IMR-90 (cell line): ENCODE results near the gene DLAT. TPM values are rescaled to one million over a fixed set of nuclear protein-coding genes. Genes with fewer than 3 reads are reported as not detected.

Experiments
- ATAC-seq: fragments of 200-7000 bp; cut with Tn5 transposase; 2 replicates; pipeline ENCODE4 v1.9.1; 2020; ENCODE audit warnings: low read depth, mild to moderate bottlenecking, moderate library complexity
- BruUV-seq: library from RNA; stranded (reverse); fragments of 400-500 nt; replicated peaks from 2 replicates; lab custom pipeline; 2021; lab: Mats Ljungman, UMichigan
- CTCF ChIA-PET: fragments of 300-600 bp; formaldehyde crosslinking; extraction: SDS; loops from one replicate; lab custom pipeline; 2021; ENCODE audit warnings: antibody characterized with exemption; lab: Yijun Ruan, JAX
- POLR2A ChIA-PET: fragments of 300-600 bp; sonication (Branson Sonifier 250); formaldehyde crosslinking; loops from one replicate; lab custom pipeline; 2022; ENCODE audit warnings: antibody characterized with exemption; ENCODE audit not compliant: unreplicated experiment; lab: Charles Lee
- DNase-seq: peaks from one replicate; pipeline ENCODE4 v3.0.0; 2013
- H2AFZ ChIP-seq: replicated peaks from 2 replicates; pipeline ENCODE3; 2013; ENCODE audit warnings: low read length, mild to moderate bottlenecking; ENCODE audit not compliant: poor library complexity
- H2AK5ac ChIP-seq: 2 replicates; pipeline ENCODE4 v1.6.1; 2013; ENCODE audit warnings: low read depth, low read length, inconsistent platforms
- H2AK9ac ChIP-seq: replicated peaks from 2 replicates; pipeline ENCODE3; 2013; ENCODE audit warnings: mild to moderate bottlenecking, low read depth, low read length, moderate library complexity; ENCODE audit not compliant: poor library complexity
- H2BK120ac ChIP-seq: 2 replicates; pipeline ENCODE4 v1.6.1; 2013; ENCODE audit warnings: low read depth, low read length, inconsistent platforms
- H2BK15ac ChIP-seq: 3 replicates; pipeline ENCODE4 v1.6.1; 2013; ENCODE audit warnings: low read depth, low read length, inconsistent platforms
- H2BK20ac ChIP-seq: 2 replicates; pipeline ENCODE4 v1.6.1; 2013; ENCODE audit warnings: low read depth, mild to moderate bottlenecking, inconsistent platforms, low read length, moderate library complexity
- H2BK5ac ChIP-seq: 2 replicates; pipeline ENCODE4 v1.6.1; 2013; ENCODE audit warnings: mild to moderate bottlenecking, low read depth, low read length, inconsistent platforms; ENCODE audit not compliant: poor library complexity, severe bottlenecking
- H3K14ac ChIP-seq: replicated peaks from 2 replicates; pipeline ENCODE4 v1.6.1; 2013; ENCODE audit warnings: low read depth, low read length, inconsistent platforms
- H3K18ac ChIP-seq: 2 replicates; pipeline ENCODE4 v1.6.1; 2013; ENCODE audit warnings: low read depth, low read length, control low read depth
- H3K23ac ChIP-seq: 2 replicates; pipeline ENCODE4 v1.6.1; 2013; ENCODE audit warnings: low read depth, low read length, inconsistent platforms
- H3K27ac ChIP-seq: 2 replicates; pipeline ENCODE4 v1.5.1; 2013; ENCODE audit warnings: mild to moderate bottlenecking, control low read depth, low read length; ENCODE audit not compliant: insufficient read depth
- H3K27me3 ChIP-seq: 2 replicates; pipeline ENCODE4 v1.6.1; 2013; ENCODE audit warnings: low read length; ENCODE audit not compliant: control insufficient read depth, insufficient read depth
- H3K36me3 ChIP-seq: 2 replicates; pipeline ENCODE4 v1.6.1; 2013; ENCODE audit warnings: low read length, mixed read lengths; ENCODE audit not compliant: control insufficient read depth, insufficient read depth
- H3K4ac ChIP-seq: 2 replicates; pipeline ENCODE4 v1.6.1; 2013; ENCODE audit warnings: low read depth, low read length, inconsistent platforms
- H3K4me1 ChIP-seq: 2 replicates; pipeline ENCODE4 v1.6.1; 2013; ENCODE audit warnings: low read length, mixed read lengths; ENCODE audit not compliant: control insufficient read depth, insufficient read depth
- H3K4me2 ChIP-seq: 2 replicates; pipeline ENCODE4 v1.6.1; 2013; ENCODE audit warnings: low read depth, mild to moderate bottlenecking, control low read depth, low read length, moderate library complexity
- H3K4me3 ChIP-seq: 2 replicates; pipeline ENCODE4 v1.5.1; 2013; ENCODE audit warnings: low read depth, mild to moderate bottlenecking, control low read depth, low read length, moderate library complexity; ENCODE audit not compliant: insufficient read depth
- H3K56ac ChIP-seq: 2 replicates; pipeline ENCODE4 v1.6.1; 2013; ENCODE audit warnings: low read length, inconsistent platforms; ENCODE audit not compliant: insufficient read depth; ENCODE audit errors: extremely low read depth
- H3K79me1 ChIP-seq, 2 experiments: 2 replicates each; pipeline ENCODE4 v1.6.1; 2013; ENCODE audit warnings: low read length in 2 of 2, inconsistent platforms in 1 of 2, low read depth in 1 of 2
- H3K9ac ChIP-seq: 2 replicates; pipeline ENCODE4 v1.6.1; 2013; ENCODE audit warnings: low read depth, low read length, control low read depth
- H3K9me1 ChIP-seq: 2 replicates; pipeline ENCODE4 v1.6.1; 2013; ENCODE audit warnings: low read length, inconsistent platforms; ENCODE audit not compliant: insufficient read depth
- H3K9me3 ChIP-seq: 2 replicates; pipeline ENCODE4 v1.6.1; 2013; ENCODE audit warnings: low read length; ENCODE audit not compliant: control insufficient read depth, insufficient read depth
- H4K20me1 ChIP-seq: 2 replicates; pipeline ENCODE4 v1.6.1; 2013; ENCODE audit warnings: low read length, inconsistent platforms; ENCODE audit not compliant: insufficient read depth
- H4K5ac ChIP-seq: 2 replicates; pipeline ENCODE4 v1.6.1; 2013; ENCODE audit warnings: mild to moderate bottlenecking, low read depth, low read length, control low read depth
- H4K8ac ChIP-seq, 2 experiments: 2 replicates each; pipeline ENCODE4 v1.6.1; 2013; ENCODE audit warnings: low read depth in 2 of 2, low read length in 2 of 2, control low read depth in 1 of 2, inconsistent platforms in 1 of 2
- H4K91ac ChIP-seq: 2 replicates; pipeline ENCODE4 v1.6.1; 2013; ENCODE audit warnings: low read depth, low read length, inconsistent platforms; ENCODE audit not compliant: insufficient read depth
- BHLHE40 ChIP-seq: fragments of 150-350 bp; IDR thresholded peaks from 2 replicates; pipeline ENCODE4 v1.6.1; 2016; ENCODE audit warnings: mild to moderate bottlenecking, low read depth, low read length
- CEBPB ChIP-seq: IDR thresholded peaks from 2 replicates; pipeline ENCODE4 v1.6.1; 2012; ENCODE audit warnings: low read depth, low read length, improper control_type of control experiment
- CHD1 ChIP-seq: IDR thresholded peaks from 2 replicates; pipeline ENCODE4 v1.6.1; 2012; ENCODE audit warnings: low read depth, low read length, improper control_type of control experiment
- CTCF ChIP-seq: conservative IDR thresholded peaks from 2 replicates; pipeline ENCODE4 v1.5.1; 2012; ENCODE audit warnings: mild to moderate bottlenecking, low read depth, low read length, improper control_type of control experiment
- FOS ChIP-seq: fragments of 150-350 bp; IDR thresholded peaks from 2 replicates; pipeline ENCODE4 v1.6.1; 2016; ENCODE audit warnings: low read depth, low read length
- MAFK ChIP-seq: IDR thresholded peaks from 2 replicates; pipeline ENCODE4 v1.6.1; 2012; ENCODE audit warnings: low read depth, low read length, improper control_type of control experiment
- MAZ ChIP-seq: IDR thresholded peaks from 2 replicates; pipeline ENCODE4 v1.6.1; 2012; ENCODE audit warnings: low read depth, mild to moderate bottlenecking, low read length, improper control_type of control experiment, moderate library complexity, borderline replicate concordance
- MXI1 ChIP-seq: IDR thresholded peaks from 2 replicates; pipeline ENCODE4 v1.6.1; 2012; ENCODE audit warnings: low read depth, mild to moderate bottlenecking, low read length, moderate library complexity, borderline replicate concordance
- NFE2L2 ChIP-seq: fragments of 150-350 bp; IDR thresholded peaks from 2 replicates; pipeline ENCODE4 v1.6.1; 2016; ENCODE audit warnings: low read depth, mild to moderate bottlenecking, low read length
- POLR2A ChIP-seq: IDR thresholded peaks from 2 replicates; pipeline ENCODE4 v1.6.1; 2012; ENCODE audit warnings: mild to moderate bottlenecking, low read depth, low read length
- RAD21 ChIP-seq: IDR thresholded peaks from 2 replicates; pipeline ENCODE4 v1.6.1; 2012; ENCODE audit warnings: low read length, improper control_type of control experiment
- RCOR1 ChIP-seq: IDR thresholded peaks from 2 replicates; pipeline ENCODE4 v1.6.1; 2012; ENCODE audit warnings: mild to moderate bottlenecking, low read length, improper control_type of control experiment; ENCODE audit not compliant: insufficient replicate concordance
- RFX5 ChIP-seq: IDR thresholded peaks from 2 replicates; pipeline ENCODE4 v1.8.0; 2012; ENCODE audit warnings: low read depth, mild to moderate bottlenecking, low read length, moderate library complexity
- SMC3 ChIP-seq: fragments of 150-350 bp; IDR thresholded peaks from 2 replicates; pipeline ENCODE4 v1.6.1; 2016; ENCODE audit warnings: low read depth, mild to moderate bottlenecking, antibody characterized with exemption, low read length, moderate library complexity
- WGBS, 2 experiments: methylation state at CpG; one replicate each; pipeline versions ENCODE4 v1.1.5 to v1.1.7; 2013; ENCODE audit warnings: missing lambda C conversion rate in 2 of 2; ENCODE audit not compliant: insufficient read length in 1 of 2; ENCODE audit errors: extremely low coverage in 2 of 2; 5-methylcytosine and 5-hydroxymethylcytosine counted together
- dilution Hi-C: fragments of 300-500 bp; cut with HindIII; formaldehyde crosslinking; loops from one replicate; pipeline ENCODE4 v1.14.3; 2018; ENCODE audit warnings: low sequenced_read_pairs; ENCODE audit not compliant: unreplicated experiment
- in situ Hi-C: fragments of 300-500 bp; cut with MboI; formaldehyde crosslinking; loops from 3 replicates; pipeline ENCODE4 v1.14.3; 2019; ENCODE audit warnings: low sequenced_read_pairs, inconsistent platforms, mixed read lengths
- intact Hi-C: fragments of 100-400 bp; cut with micrococcal nuclease; formaldehyde crosslinking; loops from 2 replicates; pipeline ENCODE4 v1.10.0; 2022
- polyA plus RNA-seq, 3 experiments: library from polyadenylated mRNA; depleted of rRNA; stranded (reverse); fragments of >200 nt; gene quantifications; 2 replicates each; pipeline ENCODE4 v1.2.3, GENCODE V29; 2012; ENCODE audit warnings: low replicate concordance in 1 of 3
- total RNA-seq: library from RNA; depleted of rRNA; stranded (reverse); fragments of >200 nt; gene quantifications from 2 replicates; pipeline ENCODE4 v1.2.3, GENCODE V29; 2012
- TF ChIP-seq, protein P1 (sequence below): fragments of 150-350 bp; IDR thresholded peaks from 2 replicates; pipeline ENCODE4 v1.6.1; 2016; ENCODE audit warnings: low read depth, mild to moderate bottlenecking, low read length, moderate library complexity, borderline replicate concordance
- TF ChIP-seq, protein P2 (sequence below): fragments of 150-350 bp; IDR thresholded peaks from 2 replicates; pipeline ENCODE4 v1.6.1; 2017; ENCODE audit warnings: mild to moderate bottlenecking, antibody characterized with exemption, low read length, low read depth

DLAT gene
- total and polyA plus RNA-seq, 2 of the 4 experiments (the other 2 are of a cell fraction) = 15.5 to 27.2 TPM

GRCh38 chr11:112103446-112103845 lies 78.2 kb downstream of the DLAT start:
- POLR2A ChIA-PET = no interaction called here
- no peak overlapping the region for H2AK5ac ChIP-seq
- H3K36me3 ChIP-seq = no peaks in the 10 kb centered on the region
- H3K4me3 ChIP-seq = no peak overlapping the region
- no peaks in the 10 kb centered on the region for H4K20me1 ChIP-seq
- in situ Hi-C loops (loop anchor here (25.0 kb wide), 1 partner anchor 1184 kb away; no protein-coding TSS in a partner anchor), intact Hi-C loops (no loop called here), dilution Hi-C loops (no loop called here)
- no peak overlapping the region for H3K18ac ChIP-seq
- DNase-seq (no peak), ATAC-seq (no peak)
- no peak overlapping the region for H2AFZ ChIP-seq
- H3K79me1 ChIP-seq = peaks cover 0 to 6% of the 10 kb centered on the region in 2 experiments; a peak in 1 of 4 replicates
- peaks cover 6% of the 10 kb centered on the region; the same call in 1 of the 2 replicates for H3K9me1 ChIP-seq
- no peak overlapping the region for H2BK20ac ChIP-seq
- no peak overlapping the region for H3K56ac ChIP-seq
- H3K14ac ChIP-seq = no peak overlapping the region
- no peak overlapping the region for H3K23ac ChIP-seq
- peaks cover 13% of the 10 kb centered on the region for H3K4me1 ChIP-seq
- BruUV-seq = no TSS peak
- no peak overlapping the region for H4K8ac ChIP-seq
- no peak for TF ChIP-seq FOS
- TF ChIP-seq RFX5 = no peak
- TF ChIP-seq RAD21 = no peak
- TF ChIP-seq MAFK = no peak
- TF ChIP-seq POLR2A = no peak
- no peak for TF ChIP-seq NFE2L2
- TF ChIP-seq CTCF = no peak
- no peak for TF ChIP-seq CHD1
- TF ChIP-seq SMC3 = no peak
- TF ChIP-seq, protein P1, sequence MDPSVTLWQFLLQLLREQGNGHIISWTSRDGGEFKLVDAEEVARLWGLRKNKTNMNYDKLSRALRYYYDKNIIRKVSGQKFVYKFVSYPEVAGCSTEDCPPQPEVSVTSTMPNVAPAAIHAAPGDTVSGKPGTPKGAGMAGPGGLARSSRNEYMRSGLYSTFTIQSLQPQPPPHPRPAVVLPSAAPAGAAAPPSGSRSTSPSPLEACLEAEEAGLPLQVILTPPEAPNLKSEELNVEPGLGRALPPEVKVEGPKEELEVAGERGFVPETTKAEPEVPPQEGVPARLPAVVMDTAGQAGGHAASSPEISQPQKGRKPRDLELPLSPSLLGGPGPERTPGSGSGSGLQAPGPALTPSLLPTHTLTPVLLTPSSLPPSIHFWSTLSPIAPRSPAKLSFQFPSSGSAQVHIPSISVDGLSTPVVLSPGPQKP = no peak
- TF ChIP-seq MXI1 = no peak
- TF ChIP-seq, protein P2, sequence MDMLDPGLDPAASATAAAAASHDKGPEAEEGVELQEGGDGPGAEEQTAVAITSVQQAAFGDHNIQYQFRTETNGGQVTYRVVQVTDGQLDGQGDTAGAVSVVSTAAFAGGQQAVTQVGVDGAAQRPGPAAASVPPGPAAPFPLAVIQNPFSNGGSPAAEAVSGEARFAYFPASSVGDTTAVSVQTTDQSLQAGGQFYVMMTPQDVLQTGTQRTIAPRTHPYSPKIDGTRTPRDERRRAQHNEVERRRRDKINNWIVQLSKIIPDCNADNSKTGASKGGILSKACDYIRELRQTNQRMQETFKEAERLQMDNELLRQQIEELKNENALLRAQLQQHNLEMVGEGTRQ = no peak
- no peak for TF ChIP-seq RCOR1
- TF ChIP-seq MAZ = no peak
- TF ChIP-seq CEBPB = no peak
- TF ChIP-seq BHLHE40 = no peak
- H4K5ac ChIP-seq = no peak overlapping the region
- H2BK15ac ChIP-seq = no peak overlapping the region
- CTCF ChIA-PET = interaction anchor here (0.6 to 4.1 kb wide), 2 partner anchors 10 to 17 kb away, joined by 4 to 26 read pairs; no protein-coding TSS in a partner anchor
- H2BK5ac ChIP-seq = no peak overlapping the region
- H3K27ac ChIP-seq = no peak overlapping the region
- H3K9me3 ChIP-seq = no peaks in the 10 kb centered on the region
- H4K91ac ChIP-seq = no peak overlapping the region
- no CpG with 5 or more reads among the region's 6 CpGs for WGBS, 2 experiments
- H3K4me2 ChIP-seq = no peak overlapping the region
- no peak overlapping the region for H3K9ac ChIP-seq
- no peaks in the 10 kb centered on the region for H3K27me3 ChIP-seq
- no peak overlapping the region for H2BK120ac ChIP-seq
- no peak overlapping the region for H3K4ac ChIP-seq
- H2AK9ac ChIP-seq = no peak overlapping the region
